Measurements from ENCODE around the gene MAD1L1.

DNA sequence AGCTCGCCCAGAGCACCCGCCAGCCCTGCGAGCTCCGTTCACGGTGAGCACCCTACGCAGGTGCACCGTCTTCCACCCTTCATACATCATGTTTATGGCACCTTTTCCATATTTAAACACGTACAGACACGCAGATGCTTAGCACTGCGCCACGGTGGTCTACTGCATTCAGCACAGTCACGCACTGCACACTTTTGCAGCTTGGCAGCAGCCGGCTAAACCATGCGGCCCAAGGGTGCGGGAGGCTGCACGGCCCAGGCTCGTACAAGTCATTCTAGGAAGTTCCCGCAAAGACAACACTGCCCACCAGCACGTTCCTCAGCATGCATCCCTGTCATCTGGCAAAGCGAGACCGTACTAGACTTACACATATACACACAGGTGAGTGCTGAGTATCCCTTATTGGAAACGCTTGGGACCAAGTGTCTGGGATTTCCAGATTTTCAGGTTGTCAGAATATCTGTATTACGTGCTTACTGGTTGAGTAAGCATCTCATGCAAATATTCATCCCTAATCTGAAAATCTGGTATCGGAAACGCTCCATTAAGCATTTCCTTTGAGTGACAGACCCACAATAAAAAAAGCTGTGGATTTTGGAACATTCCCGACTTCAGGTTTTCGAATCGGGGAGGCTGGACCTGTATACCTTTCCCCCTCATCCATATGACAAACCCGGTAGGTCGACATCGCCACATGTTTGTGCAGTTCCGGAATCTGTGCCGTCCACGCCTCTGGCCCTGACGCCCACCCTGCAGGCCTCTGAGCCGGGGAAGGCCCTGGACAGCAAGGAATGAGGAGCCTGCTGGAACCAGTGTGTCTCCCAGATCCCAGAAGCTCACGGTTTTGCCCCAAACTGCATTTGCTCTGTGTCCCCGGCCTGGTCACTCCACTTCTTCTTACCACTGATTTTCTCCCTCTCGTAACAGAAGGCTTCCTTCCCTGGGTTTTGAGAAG, 340.5 kb downstream of the MAD1L1 start:
- TF ChIP-seq, protein P1, sequence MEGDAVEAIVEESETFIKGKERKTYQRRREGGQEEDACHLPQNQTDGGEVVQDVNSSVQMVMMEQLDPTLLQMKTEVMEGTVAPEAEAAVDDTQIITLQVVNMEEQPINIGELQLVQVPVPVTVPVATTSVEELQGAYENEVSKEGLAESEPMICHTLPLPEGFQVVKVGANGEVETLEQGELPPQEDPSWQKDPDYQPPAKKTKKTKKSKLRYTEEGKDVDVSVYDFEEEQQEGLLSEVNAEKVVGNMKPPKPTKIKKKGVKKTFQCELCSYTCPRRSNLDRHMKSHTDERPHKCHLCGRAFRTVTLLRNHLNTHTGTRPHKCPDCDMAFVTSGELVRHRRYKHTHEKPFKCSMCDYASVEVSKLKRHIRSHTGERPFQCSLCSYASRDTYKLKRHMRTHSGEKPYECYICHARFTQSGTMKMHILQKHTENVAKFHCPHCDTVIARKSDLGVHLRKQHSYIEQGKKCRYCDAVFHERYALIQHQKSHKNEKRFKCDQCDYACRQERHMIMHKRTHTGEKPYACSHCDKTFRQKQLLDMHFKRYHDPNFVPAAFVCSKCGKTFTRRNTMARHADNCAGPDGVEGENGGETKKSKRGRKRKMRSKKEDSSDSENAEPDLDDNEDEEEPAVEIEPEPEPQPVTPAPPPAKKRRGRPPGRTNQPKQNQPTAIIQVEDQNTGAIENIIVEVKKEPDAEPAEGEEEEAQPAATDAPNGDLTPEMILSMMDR (IDR thresholded peaks at IDR 0.05; ENCODE audit: extremely low read depth in 1 of 2, insufficient read depth in 1 of 2, low read depth in 1 of 2, low read length in 2 of 2), result no peak
- no peak for TF ChIP-seq POLR2A (IDR thresholded peaks at IDR 0.05; ENCODE audit: low read depth, low read length)
- no peak for TF ChIP-seq POLR2AphosphoS5 (IDR thresholded peaks at IDR 0.05; ENCODE audit: insufficient read depth, low read depth, low read length)
- no peak for TF ChIP-seq JUN (IDR thresholded peaks at IDR 0.05; ENCODE audit: borderline replicate concordance, insufficient read depth, insufficient read length, low read depth)
- TF ChIP-seq, protein P2, sequence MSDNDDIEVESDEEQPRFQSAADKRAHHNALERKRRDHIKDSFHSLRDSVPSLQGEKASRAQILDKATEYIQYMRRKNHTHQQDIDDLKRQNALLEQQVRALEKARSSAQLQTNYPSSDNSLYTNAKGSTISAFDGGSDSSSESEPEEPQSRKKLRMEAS (IDR thresholded peaks at IDR 0.05; ENCODE audit: insufficient read depth, insufficient read length), result no peak
- TF ChIP-seq MYC (IDR thresholded peaks at IDR 0.05; ENCODE audit: low read depth, low read length), result no peak
- TF ChIP-seq EZH2 (IDR thresholded peaks at IDR 0.05; ENCODE audit: borderline replicate concordance, low read depth, low read length, severe bottlenecking), result no peak
- no peak for TF ChIP-seq GATA2 (IDR thresholded peaks at IDR 0.05; ENCODE audit: insufficient read depth, insufficient read length, low read depth, low read length)
